M059J (cell line): ENCODE results near the gene FOXQ1. TPM values are rescaled to one million over a fixed set of nuclear protein-coding genes. Genes with fewer than 3 reads are reported as not detected.

Source experiments
- DNase-seq: peaks from one replicate; pipeline ENCODE4 v3.0.0-alpha.2; 2012; ENCODE audit warnings: low read depth
- total RNA-seq: library from RNA; depleted of rRNA; stranded (reverse); fragments of >200 nt; shearing (Covaris generic); gene quantifications from 2 replicates; pipeline ENCODE4 v1.2.3, GENCODE V29; 2014; rRNA removed

FOXQ1 gene, protein sequence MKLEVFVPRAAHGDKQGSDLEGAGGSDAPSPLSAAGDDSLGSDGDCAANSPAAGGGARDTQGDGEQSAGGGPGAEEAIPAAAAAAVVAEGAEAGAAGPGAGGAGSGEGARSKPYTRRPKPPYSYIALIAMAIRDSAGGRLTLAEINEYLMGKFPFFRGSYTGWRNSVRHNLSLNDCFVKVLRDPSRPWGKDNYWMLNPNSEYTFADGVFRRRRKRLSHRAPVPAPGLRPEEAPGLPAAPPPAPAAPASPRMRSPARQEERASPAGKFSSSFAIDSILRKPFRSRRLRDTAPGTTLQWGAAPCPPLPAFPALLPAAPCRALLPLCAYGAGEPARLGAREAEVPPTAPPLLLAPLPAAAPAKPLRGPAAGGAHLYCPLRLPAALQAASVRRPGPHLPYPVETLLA
- not detected in 2 replicates for total RNA-seq

DNA sequence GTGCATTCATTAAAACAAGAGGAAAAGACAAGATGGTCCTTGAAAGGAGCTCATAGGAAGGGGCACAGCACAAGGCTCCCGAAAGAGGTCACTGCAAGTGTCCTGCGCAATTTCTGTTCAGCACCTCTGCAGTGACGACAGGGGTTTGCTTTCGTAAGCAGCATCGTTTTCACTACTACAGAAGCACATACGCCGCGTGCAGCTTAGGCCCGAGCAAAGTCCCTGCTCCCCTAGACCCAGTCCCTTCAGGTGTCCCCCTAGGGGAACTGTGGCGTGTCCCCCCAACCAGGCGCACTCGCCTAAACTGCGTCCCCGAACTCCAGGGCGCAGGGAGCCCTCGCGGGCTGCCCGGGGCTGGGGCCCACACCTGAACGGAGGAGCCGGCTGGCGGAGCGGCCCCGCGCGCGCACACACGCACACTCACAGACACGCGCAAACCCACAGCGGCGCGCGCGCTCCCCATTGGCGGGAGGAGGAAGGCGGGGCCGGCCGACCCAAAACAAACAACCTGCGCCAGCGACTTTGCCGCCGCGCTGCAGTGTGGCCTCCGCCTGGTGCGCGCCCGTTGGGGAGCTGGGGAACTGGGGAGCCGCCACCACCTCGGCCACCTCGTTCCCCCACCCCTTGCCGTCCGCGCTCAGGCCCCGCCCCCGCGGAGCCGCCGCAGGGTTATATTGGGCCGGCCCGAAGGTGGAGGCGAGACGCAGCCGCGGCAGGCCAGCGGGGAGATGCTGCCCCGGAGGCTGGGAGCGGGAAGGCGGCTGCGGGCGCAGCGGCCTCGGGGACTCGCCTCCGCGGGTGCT, at the start of gene FOXQ1:
FOXQ1 (plus strand) TSS at position 699 of the 803 bp plus-strand sequence. CDS start 607 bp downstream, outside the sequence.
- no peak for DNase-seq

DNA sequence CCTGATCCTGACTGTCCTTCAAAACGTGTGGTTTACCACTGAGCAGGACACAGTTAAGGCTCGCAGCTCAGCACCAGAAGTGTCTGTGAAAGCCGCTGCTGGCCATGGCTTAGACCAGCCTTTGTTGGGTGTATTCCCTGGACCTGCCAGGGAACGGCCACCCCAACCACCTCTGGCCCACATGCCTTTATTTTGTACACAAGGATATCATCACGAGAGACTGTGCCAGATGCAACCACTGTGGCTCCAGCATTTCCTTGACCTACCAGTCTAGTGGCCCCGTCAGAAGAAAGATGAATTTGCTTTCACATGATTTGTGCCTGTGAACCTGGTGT, 49.2 kb upstream of the FOXQ1 start:
- no peak for DNase-seq

DNA sequence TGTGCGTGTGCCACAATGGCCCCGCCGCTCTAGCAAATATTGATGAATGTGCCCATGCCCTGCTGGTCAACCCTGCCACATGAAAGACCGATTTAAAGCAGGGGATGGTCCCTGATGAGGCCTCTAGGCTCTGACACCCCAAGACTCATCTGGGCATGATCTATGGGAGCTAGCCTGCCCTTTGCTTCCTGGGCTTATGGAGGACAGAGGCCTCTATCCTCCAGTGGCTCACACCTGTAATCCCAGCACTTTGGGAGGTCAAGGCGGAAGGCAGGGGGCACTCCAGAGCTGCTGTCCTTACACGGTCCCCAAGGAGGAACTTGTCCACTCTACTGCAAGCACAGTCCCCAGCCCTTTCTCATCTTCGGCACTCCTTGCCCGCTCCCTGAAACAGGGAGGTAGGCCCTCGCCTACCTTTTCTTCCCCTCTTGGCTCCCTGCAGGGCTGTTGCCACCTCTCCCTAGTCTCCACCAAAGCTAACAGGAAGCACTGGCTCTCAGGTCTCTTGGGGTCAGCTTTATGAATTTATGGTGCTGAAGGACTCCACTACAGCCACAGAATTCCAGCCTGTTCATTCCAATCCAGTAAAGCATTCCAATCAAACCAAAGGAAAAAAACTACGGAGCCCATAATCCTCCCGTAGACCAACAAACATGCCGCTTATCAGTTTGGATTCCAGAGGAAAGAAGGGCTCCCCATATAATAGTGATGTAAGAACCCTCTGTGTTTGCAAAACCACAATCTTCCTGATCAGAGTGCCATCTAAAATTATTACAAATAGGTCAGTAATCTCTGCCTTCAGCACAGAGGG, 48.7 kb upstream of the FOXQ1 start:
- DNase-seq = peak; percentile 51

DNA sequence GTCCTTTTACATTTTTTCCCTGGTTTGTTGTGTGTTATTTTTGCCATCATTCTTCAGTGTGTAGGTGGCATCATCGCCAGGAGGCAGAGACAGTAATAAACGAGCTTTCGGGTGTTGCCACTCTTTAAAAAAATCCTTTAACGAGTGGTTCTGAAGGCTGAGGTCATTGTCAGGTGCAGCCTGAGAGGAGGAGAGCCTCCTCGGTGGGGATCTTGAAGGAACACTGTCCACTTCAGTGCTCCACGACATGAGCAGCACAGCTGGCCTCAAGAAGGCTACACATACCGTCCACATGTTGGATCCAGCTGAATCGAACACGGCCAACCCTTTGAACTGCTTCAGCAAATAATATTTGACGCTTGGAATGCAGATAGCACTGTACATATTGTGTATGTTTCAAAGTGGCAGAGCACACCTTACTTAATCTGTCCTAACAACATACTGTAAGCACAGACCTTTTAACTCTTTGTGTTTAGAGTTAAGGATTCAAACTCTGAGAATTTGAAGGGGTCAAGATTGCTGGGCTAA, 48.0 kb upstream of the FOXQ1 start:
- DNase-seq = no peak

DNA sequence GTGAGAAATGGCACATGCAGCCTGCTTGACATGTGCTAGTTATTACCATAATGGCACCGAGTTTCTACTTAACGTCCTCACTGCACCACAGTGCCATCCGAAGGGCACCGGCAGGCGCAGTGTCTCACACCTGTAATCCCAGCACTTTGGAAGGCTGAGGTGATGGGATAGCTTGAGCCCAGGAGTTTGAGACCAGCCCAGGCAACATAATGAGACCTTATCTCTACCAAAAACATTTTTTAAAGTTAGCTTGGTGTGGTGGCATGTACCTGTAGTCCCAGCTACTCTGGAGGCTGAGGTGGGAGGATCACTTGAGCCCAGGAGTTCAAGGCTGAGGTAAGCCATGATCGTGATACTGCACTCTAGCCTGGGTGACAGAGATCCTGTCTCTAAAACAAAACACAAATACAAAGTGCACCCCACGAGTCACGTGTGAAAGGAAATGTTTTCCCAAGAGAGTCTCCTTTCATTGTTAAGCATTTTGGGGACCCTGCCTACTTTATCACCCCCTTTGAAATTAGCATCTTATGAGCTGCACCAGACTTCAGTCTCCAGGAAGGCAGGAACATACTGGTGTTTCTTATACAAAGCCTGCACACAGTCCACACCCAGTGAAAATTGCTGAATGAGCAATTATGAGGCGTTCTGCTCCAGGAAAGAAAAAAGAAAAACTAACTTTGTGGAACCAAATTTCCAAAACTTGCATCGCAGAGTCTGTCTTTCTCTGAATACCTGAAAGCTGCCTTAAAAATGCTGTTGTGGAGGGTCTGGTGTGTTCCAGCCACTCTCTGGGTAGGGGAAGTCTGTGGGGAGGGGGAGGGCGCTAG, 47.1 kb upstream of the FOXQ1 start:
- no peak for DNase-seq

GRCh38 chr6:1266686-1267056, 45.2 kb upstream of the FOXQ1 start:
- DNase-seq = no peak

GRCh38 chr6:1267057-1267732, 44.7 kb upstream of the FOXQ1 start:
- peak; percentile 83 for DNase-seq

GRCh38 chr6:1267790-1268762, 43.8 kb upstream of the FOXQ1 start:
- no peak for DNase-seq

- DNase-seq = no peak
These were observed 40.7 kb upstream of the FOXQ1 start for GRCh38 chr6:1271071-1271763.

- no peak for DNase-seq
These were observed 33.7 kb upstream of the FOXQ1 start for GRCh38 chr6:1278061-1278720.

- no peak for DNase-seq
These were observed 32.8 kb upstream of the FOXQ1 start for GRCh38 chr6:1279065-1279464.

DNA sequence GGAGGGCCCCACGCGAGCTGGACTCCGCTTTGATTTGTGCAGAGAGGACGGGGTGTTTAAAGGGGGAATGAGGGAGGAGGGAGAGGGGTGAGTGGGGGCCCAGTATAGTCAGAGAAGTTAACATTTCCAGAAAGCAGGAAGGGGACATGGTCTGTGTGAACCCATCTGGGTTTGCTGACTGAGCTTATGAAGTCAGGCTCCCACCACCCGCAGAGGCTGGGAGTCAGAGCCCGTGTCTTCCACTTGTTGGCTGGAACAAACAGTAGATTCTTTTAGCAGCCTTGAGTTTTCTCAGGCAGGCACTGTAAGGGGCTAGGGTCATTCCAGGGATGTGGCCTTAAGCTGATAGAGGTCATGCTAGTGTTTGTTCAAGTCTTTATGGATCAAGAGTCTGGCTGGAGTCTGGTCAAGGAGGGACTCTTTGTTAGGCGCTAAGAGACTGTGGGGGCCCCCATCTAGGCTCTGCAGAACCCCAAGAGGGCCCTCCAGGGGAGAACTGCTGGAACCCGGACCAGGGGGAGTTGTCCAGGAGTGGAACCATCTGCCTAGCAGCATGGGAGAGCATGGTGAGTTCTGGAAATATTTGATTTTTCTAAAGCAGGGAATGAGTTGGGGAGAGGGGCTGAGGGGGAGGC, 31.1 kb upstream of the FOXQ1 start:
- DNase-seq = no peak

DNA sequence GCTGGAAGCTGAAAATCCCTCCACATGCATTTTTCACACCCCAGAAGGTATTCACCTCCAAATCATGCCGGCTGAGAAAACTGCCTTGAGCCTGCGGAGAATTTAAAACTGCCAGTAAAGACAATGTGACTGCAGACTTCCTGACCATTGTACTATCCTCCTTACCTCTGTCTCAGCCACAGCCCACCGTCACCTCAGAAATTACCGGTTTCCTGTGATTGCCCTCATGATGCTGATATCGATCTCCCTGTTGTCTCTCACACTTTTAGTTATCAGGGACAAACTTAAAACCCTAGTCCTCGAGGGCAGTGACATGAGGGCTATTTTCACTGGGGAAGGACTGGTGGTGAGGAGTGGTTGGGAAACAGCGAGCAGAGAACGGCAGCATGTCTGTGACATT, 30.2 kb upstream of the FOXQ1 start:
- DNase-seq = no peak

GRCh38 chr6:1283501-1283900, 28.4 kb upstream of the FOXQ1 start:
- DNase-seq = no peak

- DNase-seq = no peak
These were observed 26.3 kb upstream of the FOXQ1 start for GRCh38 chr6:1285556-1285955.

DNA sequence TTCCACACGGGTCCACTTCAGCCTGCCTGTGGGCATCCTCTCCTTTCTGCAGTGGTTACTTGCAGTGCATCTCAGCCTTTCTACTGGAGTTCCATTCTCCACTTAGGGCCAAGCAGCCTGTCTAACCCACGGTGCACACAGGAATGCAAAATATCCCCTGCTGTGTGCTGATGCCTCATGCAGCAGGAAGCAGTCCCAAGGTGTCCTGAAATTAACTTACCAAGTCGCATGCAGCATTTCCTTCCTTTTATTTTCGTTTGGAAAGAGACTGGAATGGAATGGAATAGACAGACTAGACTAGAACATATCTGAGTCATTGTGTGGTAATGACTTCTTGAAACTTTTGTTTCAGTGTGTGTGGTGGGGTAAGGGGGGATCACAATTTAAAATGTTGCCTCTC, 25.9 kb upstream of the FOXQ1 start:
- peak; percentile 97 for DNase-seq

DNA sequence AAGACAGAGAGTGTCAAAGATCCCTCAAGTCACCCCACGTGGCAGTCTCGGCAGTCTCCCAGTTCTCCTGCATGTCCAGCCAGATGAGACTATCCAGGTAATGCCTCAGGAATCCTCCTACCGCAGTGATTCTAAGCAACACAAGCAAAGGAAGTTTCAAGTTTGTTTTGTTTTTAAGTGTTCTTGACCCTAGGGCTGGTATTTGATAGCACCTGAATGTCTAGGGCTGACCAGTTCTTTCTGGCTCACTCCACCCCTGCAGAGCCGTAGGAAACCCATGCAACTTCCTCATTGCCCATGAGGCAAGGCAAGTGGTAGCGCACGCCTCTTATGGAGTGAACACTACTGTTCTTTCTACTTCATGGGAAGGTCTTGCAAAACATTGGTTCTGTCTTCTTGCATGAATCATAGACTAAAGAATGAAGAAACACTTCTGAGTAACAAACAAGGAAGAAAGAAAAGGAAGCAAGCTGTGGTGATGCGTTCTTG, 24.8 kb upstream of the FOXQ1 start:
- DNase-seq = peak; percentile 99

GRCh38 chr6:1290086-1290485, 21.8 kb upstream of the FOXQ1 start:
- DNase-seq = no peak
